ENCODE measurements around the gene TBX21. TPM values are rescaled to one million over a fixed set of nuclear protein-coding genes. Genes with fewer than 3 reads are reported as not detected.

The TBX21 gene
- total RNA-seq, 1 experiment from 2014 or later: 0.15 TPM

DNA sequence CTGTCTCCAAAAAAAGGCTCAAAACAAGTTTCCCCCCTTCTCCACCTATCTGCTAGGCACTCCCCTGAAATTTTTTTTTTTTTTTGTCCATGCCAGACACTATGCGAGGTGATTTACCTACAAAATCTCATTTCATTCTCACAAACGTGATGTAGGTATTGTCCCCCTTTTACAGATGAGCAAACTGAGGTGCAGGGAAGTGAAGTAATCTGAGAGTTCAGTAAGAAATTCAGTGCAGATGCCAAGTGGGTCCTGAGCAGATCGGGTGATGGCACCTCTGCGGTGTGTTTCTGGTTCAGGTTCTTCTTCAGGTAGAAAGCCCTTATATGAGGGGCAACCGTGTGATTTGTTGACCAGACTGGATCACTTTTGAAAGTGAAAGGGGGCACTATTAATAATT, 29.4 kb upstream of the TBX21 start:
- no peak overlapping the region for H3K27ac Mint-ChIP-seq
- peaks cover 11% of the 10 kb centered on the region for H3K4me1 Mint-ChIP-seq
- no peaks in the 10 kb centered on the region for H3K36me3 Mint-ChIP-seq
- H3K4me3 Mint-ChIP-seq: no peak overlapping the region
- no peak for DNase-seq (ENCODE audit: low spot score)
- ChIA-PET CTCF (interaction anchor here (1.4 kb wide), 1 partner anchor 15 kb away, joined by 5 read pairs; no protein-coding TSS in a partner anchor), POLR2A (no interaction called here)
- H3K27me3 Mint-ChIP-seq (ENCODE audit: low read depth): peaks cover 15% of the 10 kb centered on the region
- ATAC-seq: no peak
- H3K9me3 Mint-ChIP-seq: no peaks in the 10 kb centered on the region
- TF ChIP-seq NR2C2 (CRISPR knock-in tag; IDR thresholded peaks at IDR 0.05) (no peak), TP53 (CRISPR knock-in tag; IDR thresholded peaks at IDR 0.05) (no peak), ELF4 (CRISPR knock-in tag; IDR thresholded peaks at IDR 0.05; ENCODE audit: low read depth) (no peak), JUN (CRISPR knock-in tag; IDR thresholded peaks at IDR 0.05) (no peak)
- TF ChIP-seq, protein P1, sequence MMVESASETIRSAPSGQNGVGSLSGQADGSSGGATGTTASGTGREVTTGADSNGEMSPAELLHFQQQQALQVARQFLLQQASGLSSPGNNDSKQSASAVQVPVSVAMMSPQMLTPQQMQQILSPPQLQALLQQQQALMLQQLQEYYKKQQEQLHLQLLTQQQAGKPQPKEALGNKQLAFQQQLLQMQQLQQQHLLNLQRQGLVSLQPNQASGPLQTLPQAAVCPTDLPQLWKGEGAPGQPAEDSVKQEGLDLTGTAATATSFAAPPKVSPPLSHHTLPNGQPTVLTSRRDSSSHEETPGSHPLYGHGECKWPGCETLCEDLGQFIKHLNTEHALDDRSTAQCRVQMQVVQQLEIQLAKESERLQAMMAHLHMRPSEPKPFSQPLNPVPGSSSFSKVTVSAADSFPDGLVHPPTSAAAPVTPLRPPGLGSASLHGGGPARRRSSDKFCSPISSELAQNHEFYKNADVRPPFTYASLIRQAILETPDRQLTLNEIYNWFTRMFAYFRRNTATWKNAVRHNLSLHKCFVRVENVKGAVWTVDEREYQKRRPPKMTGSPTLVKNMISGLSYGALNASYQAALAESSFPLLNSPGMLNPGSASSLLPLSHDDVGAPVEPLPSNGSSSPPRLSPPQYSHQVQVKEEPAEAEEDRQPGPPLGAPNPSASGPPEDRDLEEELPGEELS (CRISPR knock-in tag; IDR thresholded peaks at IDR 0.05): no peak
- TF ChIP-seq, protein P2, sequence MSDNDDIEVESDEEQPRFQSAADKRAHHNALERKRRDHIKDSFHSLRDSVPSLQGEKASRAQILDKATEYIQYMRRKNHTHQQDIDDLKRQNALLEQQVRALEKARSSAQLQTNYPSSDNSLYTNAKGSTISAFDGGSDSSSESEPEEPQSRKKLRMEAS (CRISPR knock-in tag; IDR thresholded peaks at IDR 0.05): no peak
- TF ChIP-seq, protein P3, sequence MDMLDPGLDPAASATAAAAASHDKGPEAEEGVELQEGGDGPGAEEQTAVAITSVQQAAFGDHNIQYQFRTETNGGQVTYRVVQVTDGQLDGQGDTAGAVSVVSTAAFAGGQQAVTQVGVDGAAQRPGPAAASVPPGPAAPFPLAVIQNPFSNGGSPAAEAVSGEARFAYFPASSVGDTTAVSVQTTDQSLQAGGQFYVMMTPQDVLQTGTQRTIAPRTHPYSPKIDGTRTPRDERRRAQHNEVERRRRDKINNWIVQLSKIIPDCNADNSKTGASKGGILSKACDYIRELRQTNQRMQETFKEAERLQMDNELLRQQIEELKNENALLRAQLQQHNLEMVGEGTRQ (CRISPR knock-in tag; IDR thresholded peaks at IDR 0.05): no peak
- TF ChIP-seq, protein P4, sequence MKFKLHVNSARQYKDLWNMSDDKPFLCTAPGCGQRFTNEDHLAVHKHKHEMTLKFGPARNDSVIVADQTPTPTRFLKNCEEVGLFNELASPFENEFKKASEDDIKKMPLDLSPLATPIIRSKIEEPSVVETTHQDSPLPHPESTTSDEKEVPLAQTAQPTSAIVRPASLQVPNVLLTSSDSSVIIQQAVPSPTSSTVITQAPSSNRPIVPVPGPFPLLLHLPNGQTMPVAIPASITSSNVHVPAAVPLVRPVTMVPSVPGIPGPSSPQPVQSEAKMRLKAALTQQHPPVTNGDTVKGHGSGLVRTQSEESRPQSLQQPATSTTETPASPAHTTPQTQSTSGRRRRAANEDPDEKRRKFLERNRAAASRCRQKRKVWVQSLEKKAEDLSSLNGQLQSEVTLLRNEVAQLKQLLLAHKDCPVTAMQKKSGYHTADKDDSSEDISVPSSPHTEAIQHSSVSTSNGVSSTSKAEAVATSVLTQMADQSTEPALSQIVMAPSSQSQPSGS (CRISPR knock-in tag; IDR thresholded peaks at IDR 0.05; ENCODE audit: borderline replicate concordance, low read depth): no peak
- TF ChIP-seq, protein P5, sequence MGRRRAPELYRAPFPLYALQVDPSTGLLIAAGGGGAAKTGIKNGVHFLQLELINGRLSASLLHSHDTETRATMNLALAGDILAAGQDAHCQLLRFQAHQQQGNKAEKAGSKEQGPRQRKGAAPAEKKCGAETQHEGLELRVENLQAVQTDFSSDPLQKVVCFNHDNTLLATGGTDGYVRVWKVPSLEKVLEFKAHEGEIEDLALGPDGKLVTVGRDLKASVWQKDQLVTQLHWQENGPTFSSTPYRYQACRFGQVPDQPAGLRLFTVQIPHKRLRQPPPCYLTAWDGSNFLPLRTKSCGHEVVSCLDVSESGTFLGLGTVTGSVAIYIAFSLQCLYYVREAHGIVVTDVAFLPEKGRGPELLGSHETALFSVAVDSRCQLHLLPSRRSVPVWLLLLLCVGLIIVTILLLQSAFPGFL (CRISPR knock-in tag; IDR thresholded peaks at IDR 0.05; ENCODE audit: borderline replicate concordance): no peak

DNA sequence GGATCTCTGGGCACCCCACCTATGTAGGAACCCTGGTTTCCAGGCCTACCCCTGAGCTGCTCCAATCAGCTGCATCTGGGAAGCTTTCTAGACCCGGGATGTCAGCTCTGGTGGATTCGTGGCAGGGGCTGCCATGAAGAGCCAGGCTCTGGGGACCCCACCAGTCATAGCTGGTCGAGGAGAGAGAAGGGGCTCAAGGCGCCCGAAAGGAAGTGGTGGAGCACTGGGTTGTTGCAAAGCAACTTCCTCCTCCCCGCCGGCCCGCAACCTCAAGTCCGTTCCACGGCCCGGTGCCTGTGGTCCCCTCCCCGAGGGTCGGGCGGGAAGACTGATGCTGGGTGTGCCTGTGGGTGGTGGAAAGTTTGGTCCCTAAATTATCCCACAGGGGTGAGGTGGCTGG, 28.9 kb upstream of the TBX21 start:
- Mint-ChIP-seq H3K36me3 (no peaks in the 10 kb centered on the region), H3K27ac (no peak overlapping the region), H3K9me3 (no peaks in the 10 kb centered on the region), H3K4me1 (peaks cover 10% of the 10 kb centered on the region), H3K27me3 (ENCODE audit: low read depth) (peaks cover 15% of the 10 kb centered on the region), H3K4me3 (no peak overlapping the region)
- DNase-seq (ENCODE audit: low spot score) (no peak), ATAC-seq (no peak)
- TF ChIP-seq FOXP1 (CRISPR knock-in tag; IDR thresholded peaks at IDR 0.05; ENCODE audit: borderline replicate concordance) (no peak), SMAD3 (CRISPR knock-in tag; IDR thresholded peaks at IDR 0.05; ENCODE audit: borderline replicate concordance) (no peak)
- TF ChIP-seq, protein P1 (CRISPR knock-in tag; IDR thresholded peaks at IDR 0.05): no peak
- ChIA-PET CTCF (interaction anchor here (0.6 to 1.4 kb wide), 2 partner anchors 14 to 73 kb away, joined by 3 to 5 read pairs; no protein-coding TSS in a partner anchor), POLR2A (interaction anchor here (0.6 kb wide), 1 partner anchor 54 kb away, joined by 3 read pairs; no protein-coding TSS in a partner anchor)

DNA sequence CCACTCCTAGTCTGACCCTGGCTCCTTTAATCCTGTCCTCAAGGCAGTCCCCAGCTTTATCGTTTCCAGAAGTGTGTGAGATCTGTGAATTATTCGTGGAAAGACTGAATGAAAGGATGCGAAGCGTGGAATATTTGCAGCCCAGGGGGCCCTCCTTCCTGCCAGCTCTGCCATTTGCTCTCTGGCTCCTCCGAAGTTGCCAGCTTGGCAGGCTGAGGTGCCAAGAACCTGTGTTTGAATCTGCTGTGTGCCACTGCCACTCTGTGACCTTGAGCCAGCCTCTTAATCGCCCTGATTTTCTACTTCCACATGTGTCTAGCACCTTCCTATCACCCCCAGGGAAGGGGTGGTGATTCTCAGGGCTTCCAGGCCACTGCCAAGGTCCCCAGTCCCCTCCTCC, 28.3 kb upstream of the TBX21 start:
- peaks cover 20% of the 10 kb centered on the region for H3K27me3 Mint-ChIP-seq (ENCODE audit: low read depth)
- H3K4me3 Mint-ChIP-seq: no peak overlapping the region
- DNase-seq (ENCODE audit: low spot score): no peak
- H3K4me1 Mint-ChIP-seq: peaks cover 10% of the 10 kb centered on the region
- ATAC-seq: no peak
- ChIA-PET POLR2A (interaction anchor here (0.6 kb wide), 1 partner anchor 54 kb away, joined by 3 read pairs; no protein-coding TSS in a partner anchor), CTCF (interaction anchor here (0.6 to 1.4 kb wide), 2 partner anchors 14 to 72 kb away, joined by 3 to 5 read pairs; no protein-coding TSS in a partner anchor)
- H3K9me3 Mint-ChIP-seq: no peaks in the 10 kb centered on the region
- no peak overlapping the region for H3K27ac Mint-ChIP-seq
- no peaks in the 10 kb centered on the region for H3K36me3 Mint-ChIP-seq
- no peak for TF ChIP-seq NFE2L1 (CRISPR knock-in tag; IDR thresholded peaks at IDR 0.05)
- TF ChIP-seq ZNF423 (CRISPR knock-in tag; IDR thresholded peaks at IDR 0.05): no peak
- TF ChIP-seq TEAD1 (CRISPR knock-in tag; IDR thresholded peaks at IDR 0.05): no peak
- no peak for TF ChIP-seq NR3C1 (CRISPR knock-in tag; conservative IDR thresholded peaks at IDR 0.05; ENCODE audit: low read depth)
- TF ChIP-seq ETV6 (CRISPR knock-in tag; IDR thresholded peaks at IDR 0.05): no peak
